ENCODE results near the gene PPP1R9B.

- TF ChIP-seq CTCF (IDR thresholded peaks at IDR 0.05), result no peak
- no peak for TF ChIP-seq POLR2A (IDR thresholded peaks at IDR 0.05)
These were observed 41.9 kb downstream of the PPP1R9B start for GRCh38 chr17:50108556-50108955.

Data from esophagus squamous epithelium (tissue), 4 donors.